LNCaP clone FGC (cell line): ENCODE measurements around the gene ANGPTL4.

ENCODE experiments used
- DNase-seq: peaks from one replicate; pipeline ENCODE4 v3.0.0-alpha.2; 2011; ENCODE audit warnings: low read depth
- H3K4me3 ChIP-seq: 2 replicates; pipeline ENCODE4 v1.5.1; 2011; ENCODE audit warnings: mild to moderate bottlenecking, low read depth, low read length, control low read depth
- CTCF ChIP-seq: IDR thresholded peaks from 2 replicates; pipeline ENCODE4 v1.5.1; 2012; ENCODE audit warnings: mild to moderate bottlenecking; ENCODE audit not compliant: control insufficient read depth, insufficient read depth; ENCODE audit errors: extremely low read depth

ANGPTL4 gene

GRCh38 chr19:8392017-8392591, 28.1 kb downstream of the ANGPTL4 start:
- no peak overlapping the region for H3K4me3 ChIP-seq
- TF ChIP-seq CTCF, result no peak
- no peak for DNase-seq

GRCh38 chr19:8393192-8393870, 29.4 kb downstream of the ANGPTL4 start:
- no peak for TF ChIP-seq CTCF
- H3K4me3 ChIP-seq, result no peak overlapping the region
- DNase-seq, result no peak

GRCh38 chr19:8393871-8394250, 29.9 kb downstream of the ANGPTL4 start:
- no peak overlapping the region for H3K4me3 ChIP-seq
- no peak for TF ChIP-seq CTCF
- no peak for DNase-seq

GRCh38 chr19:8395621-8396082, 31.7 kb downstream of the ANGPTL4 start:
- DNase-seq, result no peak
- no peak for TF ChIP-seq CTCF
- H3K4me3 ChIP-seq, result no peak overlapping the region

- no peak for TF ChIP-seq CTCF
- DNase-seq, result no peak
- no peak overlapping the region for H3K4me3 ChIP-seq
Measured at GRCh38 chr19:8396185-8396562, 32.2 kb downstream of the ANGPTL4 start.

GRCh38 chr19:8396563-8397203, 32.7 kb downstream of the ANGPTL4 start:
- TF ChIP-seq CTCF, result peak; percentile 29; the same call in 1 of the 2 replicates
- no peak for DNase-seq
- no peak overlapping the region for H3K4me3 ChIP-seq
